Effector memory CD4-positive, alpha-beta T cell (primary cell): ENCODE data around the gene MTAP.

Source experiments
- DNase-seq, 3 donors: peaks; one replicate each; pipeline ENCODE4 v3.0.0-alpha.2; 2020
- H3K27ac ChIP-seq: 2 replicates; pipeline ENCODE4 v1.7.0; 2013; ENCODE audit warnings: mild to moderate bottlenecking, low read length, moderate library complexity; ENCODE audit not compliant: insufficient read depth, poor library complexity, severe bottlenecking
- H3K27me3 ChIP-seq: replicated peaks from 2 replicates; pipeline ENCODE4 v1.7.0; 2013; ENCODE audit warnings: mild to moderate bottlenecking, low read length; ENCODE audit not compliant: insufficient read depth, control insufficient read depth, poor library complexity, severe bottlenecking
- H3K36me3 ChIP-seq: 2 replicates; pipeline ENCODE4 v1.7.0; 2013; ENCODE audit warnings: mild to moderate bottlenecking, low read length, moderate library complexity; ENCODE audit not compliant: control insufficient read depth, insufficient read depth
- H3K4me1 ChIP-seq: 2 replicates; pipeline ENCODE4 v1.7.0; 2013; ENCODE audit warnings: low read length, mild to moderate bottlenecking; ENCODE audit not compliant: control insufficient read depth, insufficient read depth, poor library complexity, severe bottlenecking
- H3K4me3 ChIP-seq: 2 replicates; pipeline ENCODE4 v1.7.0; 2013; ENCODE audit warnings: low read length, low read depth, mild to moderate bottlenecking; ENCODE audit not compliant: insufficient read depth, poor library complexity, severe bottlenecking
- H3K9me3 ChIP-seq: 2 replicates; pipeline ENCODE4 v1.7.0; 2013; ENCODE audit warnings: mild to moderate bottlenecking, low read length, moderate library complexity; ENCODE audit not compliant: control insufficient read depth

Gene MTAP

DNA sequence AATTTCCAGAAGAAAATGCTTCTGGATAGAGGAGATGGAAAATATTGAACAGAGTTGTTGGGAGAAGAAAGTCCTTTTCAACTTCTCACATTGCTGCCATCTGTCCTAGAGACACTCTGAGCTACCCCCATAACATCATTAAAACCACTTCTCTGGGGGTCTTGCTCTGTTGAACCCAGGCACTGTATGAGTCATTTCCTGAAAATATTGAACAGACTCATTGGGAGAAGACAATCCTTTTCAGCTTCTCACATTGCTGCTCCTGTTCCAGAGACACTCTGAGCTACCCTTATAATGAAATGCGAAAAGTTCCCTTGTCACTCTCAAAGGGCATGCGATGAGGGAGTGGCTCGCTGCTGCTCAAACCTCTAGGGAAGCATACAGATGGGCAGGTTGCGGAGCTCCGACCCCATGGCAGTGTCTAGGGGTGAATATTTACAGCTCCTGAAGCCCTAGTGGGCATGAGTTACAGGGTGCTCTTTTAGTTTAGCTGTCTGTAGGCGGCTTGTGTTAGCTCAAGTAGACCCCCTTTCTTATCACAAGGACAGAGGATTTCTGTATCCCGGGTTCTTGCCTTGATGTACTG, 101.0 kb downstream of the MTAP start:
- Histone ChIP-seq H3K36me3 (no peaks in the 10 kb centered on the region), H3K27ac (no peak overlapping the region)

DNA sequence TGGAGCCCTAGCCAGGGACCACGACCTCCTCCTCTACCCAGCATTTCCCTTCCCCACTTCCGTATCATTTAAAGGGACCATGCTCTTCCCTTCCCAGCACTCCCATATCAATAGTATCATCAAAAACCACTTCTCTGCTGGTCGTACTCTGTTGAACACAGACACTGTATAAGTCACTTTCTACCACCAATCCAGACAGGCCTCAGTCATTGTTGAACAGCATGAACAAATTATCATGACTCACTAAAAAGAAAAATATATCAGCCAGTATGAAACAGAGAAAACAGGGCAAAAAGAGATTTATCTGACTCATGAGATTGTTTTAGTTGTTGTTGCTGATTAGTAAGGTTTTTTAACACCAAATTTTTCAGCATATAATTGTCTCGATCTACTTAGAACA, 101.9 kb downstream of the MTAP start:
- no peak for DNase-seq
- Histone ChIP-seq H3K36me3 (no peaks in the 10 kb centered on the region), H3K9me3 (peaks cover 11% of the 10 kb centered on the region), H3K27me3 (no peaks in the 10 kb centered on the region), H3K27ac (no peak overlapping the region), H3K4me3 (no peak overlapping the region), H3K4me1 (no peaks in the 10 kb centered on the region)

More for the DNA sequence above, 101.0 kb downstream of the MTAP start:
- Histone ChIP-seq H3K4me1 (no peaks in the 10 kb centered on the region), H3K9me3 (peaks cover 5% of the 10 kb centered on the region), H3K4me3 (no peak overlapping the region), H3K27me3 (no peaks in the 10 kb centered on the region)
- DNase-seq = no peak

DNA sequence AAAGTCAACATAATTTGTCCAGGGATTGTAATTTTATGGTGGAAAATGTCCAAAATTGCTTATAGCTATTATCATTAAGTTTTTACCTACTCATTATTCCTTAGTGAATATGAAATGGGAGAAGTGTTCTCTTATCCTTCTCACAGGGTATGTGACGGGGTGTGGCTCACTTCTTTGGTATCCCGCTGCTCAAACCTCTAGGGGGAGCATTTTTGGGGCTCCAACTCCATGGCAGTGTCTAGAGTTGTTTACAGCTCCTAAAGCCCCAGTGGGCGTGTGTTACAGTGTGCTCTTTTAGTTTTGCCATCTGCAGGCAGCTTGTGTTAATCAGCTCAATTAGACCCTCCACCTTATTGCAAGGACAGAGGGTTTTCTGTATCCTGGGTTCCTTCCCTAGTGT, 102.3 kb downstream of the MTAP start:
- no peak for DNase-seq
- no peaks in the 10 kb centered on the region for H3K27me3 ChIP-seq
- no peaks in the 10 kb centered on the region for H3K36me3 ChIP-seq
- no peaks in the 10 kb centered on the region for H3K4me1 ChIP-seq
- H3K4me3 ChIP-seq = no peak overlapping the region
- peaks cover 11% of the 10 kb centered on the region for H3K9me3 ChIP-seq
- H3K27ac ChIP-seq = no peak overlapping the region

DNA sequence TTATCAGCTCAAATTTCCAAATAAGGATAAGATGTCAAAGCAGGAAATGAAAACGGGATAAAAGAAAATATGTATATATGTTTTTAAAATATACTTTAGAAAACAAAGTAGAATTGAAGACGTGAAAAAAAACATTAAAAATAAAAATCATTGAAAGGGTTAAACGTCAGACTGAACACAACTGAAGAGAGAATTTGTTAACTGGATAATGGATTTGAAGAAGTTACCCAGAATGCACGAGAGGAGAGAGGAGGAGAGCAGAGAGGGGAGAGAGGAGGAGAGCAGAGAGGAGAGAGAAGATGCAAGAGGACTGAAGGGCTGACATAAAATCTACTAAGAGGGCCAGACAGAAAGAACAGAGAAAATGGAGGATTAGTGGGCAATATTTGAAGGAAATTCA, 103.8 kb downstream of the MTAP start:
- Histone ChIP-seq H3K9me3 (peaks cover 5% of the 10 kb centered on the region), H3K27ac (no peak overlapping the region), H3K36me3 (no peaks in the 10 kb centered on the region), H3K27me3 (no peaks in the 10 kb centered on the region), H3K4me3 (no peak overlapping the region), H3K4me1 (no peaks in the 10 kb centered on the region)
- DNase-seq = no peak

DNA sequence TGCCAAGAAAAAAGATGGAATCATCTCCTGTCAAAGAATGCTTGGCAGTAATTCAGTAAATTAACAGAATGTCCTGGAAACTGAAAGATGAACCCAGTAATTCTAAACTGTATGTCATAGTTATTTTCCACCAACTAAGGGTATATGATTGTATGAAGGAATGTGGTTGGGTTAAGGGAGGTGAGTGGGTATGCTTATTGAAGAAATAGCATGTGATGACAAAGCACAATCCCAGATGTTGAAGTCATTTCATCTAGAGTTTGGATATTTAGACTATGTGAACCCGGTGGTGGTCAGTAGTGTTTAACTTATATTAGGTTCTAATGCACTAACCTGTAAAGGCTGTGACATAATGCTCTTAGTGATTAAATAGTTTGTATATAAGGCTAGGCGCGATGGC, 104.4 kb downstream of the MTAP start:
- Histone ChIP-seq H3K36me3 (no peaks in the 10 kb centered on the region), H3K9me3 (peaks cover 5% of the 10 kb centered on the region), H3K4me1 (no peaks in the 10 kb centered on the region), H3K27ac (no peak overlapping the region), H3K27me3 (no peaks in the 10 kb centered on the region), H3K4me3 (no peak overlapping the region)
- DNase-seq = no peak

DNA sequence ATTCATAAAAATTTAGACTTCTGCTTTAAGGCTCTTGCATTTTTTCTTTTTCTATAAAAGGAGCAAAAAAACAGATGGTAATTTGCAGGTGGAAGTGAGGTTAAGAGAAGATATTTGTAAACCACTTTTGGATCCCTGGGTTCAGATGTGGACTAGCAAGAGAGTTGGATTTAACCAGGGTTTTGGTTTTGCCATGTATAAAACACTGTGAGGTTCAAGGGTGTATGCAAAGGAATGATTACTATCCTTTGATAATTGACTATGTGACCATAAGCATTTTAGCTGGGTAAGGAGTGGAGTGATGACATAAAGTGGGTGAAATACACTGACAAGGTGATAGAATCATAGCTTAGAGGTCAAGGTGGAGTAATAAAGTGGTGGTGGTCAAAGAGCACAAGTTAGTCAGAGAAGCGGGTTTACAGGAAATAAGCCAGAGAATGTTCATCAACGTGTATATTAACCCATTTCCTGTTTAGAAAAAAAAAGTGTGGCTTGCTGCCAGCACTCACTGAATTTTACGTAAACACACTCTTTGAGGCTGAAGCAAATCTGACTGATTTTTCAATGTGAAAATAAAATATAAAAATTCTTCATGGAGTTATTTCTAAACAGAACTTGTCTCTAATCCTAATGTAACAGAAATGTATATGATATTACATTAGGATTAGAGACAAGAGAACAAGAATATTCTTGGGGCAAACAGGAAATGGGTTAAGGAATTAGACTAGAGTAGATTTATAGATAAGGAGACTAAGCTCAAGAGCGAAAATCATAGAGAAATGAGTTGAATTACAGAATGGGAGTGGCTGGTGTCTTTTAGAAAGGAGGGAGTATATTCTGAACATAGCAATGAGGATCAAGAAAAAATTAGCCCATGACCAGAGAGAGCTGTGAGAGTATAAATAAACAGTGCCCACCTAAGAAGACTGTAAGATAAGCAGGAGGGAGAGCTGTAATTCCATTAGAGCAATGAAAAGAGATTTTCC, 117.2 kb downstream of the MTAP start:
- peaks cover 12% of the 10 kb centered on the region for H3K4me1 ChIP-seq
- H3K27ac ChIP-seq = no peak overlapping the region
- no peaks in the 10 kb centered on the region for H3K27me3 ChIP-seq
- peak overlapping the region; percentile 4 for H3K4me3 ChIP-seq
- DNase-seq = peak in 1 of 3 donors; percentile 7
- no peaks in the 10 kb centered on the region for H3K36me3 ChIP-seq
- peaks cover 7% of the 10 kb centered on the region for H3K9me3 ChIP-seq

DNA sequence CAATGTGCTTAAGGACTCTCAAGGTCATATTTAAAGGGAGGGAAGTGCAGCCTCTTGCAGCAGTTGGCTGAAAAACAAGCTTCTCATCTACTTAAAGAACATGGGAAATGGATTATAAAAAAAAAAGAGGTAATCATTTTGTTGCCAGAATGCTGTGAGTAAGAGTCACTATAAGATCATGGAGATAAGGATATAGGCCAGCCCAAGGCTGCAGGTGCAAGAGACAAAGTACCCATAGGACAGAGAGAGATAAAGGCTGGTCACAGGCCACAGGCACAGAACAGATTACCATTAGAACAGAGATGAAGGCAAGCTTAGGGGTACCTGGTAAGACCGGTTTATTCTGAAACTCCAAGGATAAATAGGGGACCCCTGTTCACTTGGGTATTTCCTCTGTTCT, 121.3 kb downstream of the MTAP start:
- Histone ChIP-seq H3K36me3 (no peaks in the 10 kb centered on the region), H3K4me3 (no peak overlapping the region), H3K4me1 (peaks cover 12% of the 10 kb centered on the region), H3K9me3 (peaks cover 1% of the 10 kb centered on the region), H3K27ac (no peak overlapping the region), H3K27me3 (no peaks in the 10 kb centered on the region)
- no peak for DNase-seq

DNA sequence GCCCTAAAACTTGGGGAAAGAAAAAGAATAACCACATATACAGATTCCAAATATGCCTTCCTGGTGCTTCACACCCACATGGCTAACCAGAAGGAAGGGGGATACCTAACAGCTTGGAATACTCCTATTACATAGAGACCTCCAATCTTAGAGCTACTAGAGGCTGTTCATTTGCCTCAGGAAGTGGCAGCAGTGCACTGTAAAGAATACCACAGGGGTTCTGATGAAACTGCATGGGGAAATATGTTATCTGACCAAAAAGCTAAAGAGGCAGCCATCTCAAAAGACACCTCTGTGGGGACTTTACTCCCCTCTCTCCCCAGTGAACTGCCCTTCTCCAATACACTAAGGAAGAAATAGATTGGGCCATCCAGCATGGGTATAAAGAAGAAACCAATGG, 125.3 kb downstream of the MTAP start:
- no peak for DNase-seq
- H3K4me3 ChIP-seq = no peak overlapping the region
- no peaks in the 10 kb centered on the region for H3K36me3 ChIP-seq

DNA sequence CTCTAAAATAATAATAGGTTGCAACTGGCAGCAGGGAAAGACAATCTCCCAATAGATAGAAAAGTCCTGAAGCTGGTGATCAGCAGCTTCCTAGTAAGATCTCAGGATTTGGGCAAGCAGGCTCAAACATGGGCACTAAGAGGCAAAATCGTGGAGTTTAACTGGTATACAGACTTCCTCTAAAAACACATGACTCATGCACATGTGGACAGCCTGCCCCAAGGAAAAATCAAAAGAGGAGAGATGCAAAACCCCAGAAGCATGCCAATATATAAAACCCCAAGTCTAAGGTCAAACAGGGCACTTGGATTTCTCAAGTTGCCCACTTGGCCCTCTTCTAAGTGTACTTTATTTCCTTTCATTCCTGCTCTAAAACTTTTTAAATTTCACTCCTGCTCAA, 129.0 kb downstream of the MTAP start:
- H3K9me3 ChIP-seq = no peaks in the 10 kb centered on the region
- H3K27me3 ChIP-seq = no peaks in the 10 kb centered on the region
- no peak for DNase-seq
- H3K4me3 ChIP-seq = no peak overlapping the region
- no peaks in the 10 kb centered on the region for H3K4me1 ChIP-seq
- no peak overlapping the region for H3K27ac ChIP-seq
- no peaks in the 10 kb centered on the region for H3K36me3 ChIP-seq

More for the DNA sequence above, 125.3 kb downstream of the MTAP start:
- no peaks in the 10 kb centered on the region for H3K9me3 ChIP-seq
- H3K27me3 ChIP-seq = no peaks in the 10 kb centered on the region
- H3K27ac ChIP-seq = no peak overlapping the region
- H3K4me1 ChIP-seq = no peaks in the 10 kb centered on the region

DNA sequence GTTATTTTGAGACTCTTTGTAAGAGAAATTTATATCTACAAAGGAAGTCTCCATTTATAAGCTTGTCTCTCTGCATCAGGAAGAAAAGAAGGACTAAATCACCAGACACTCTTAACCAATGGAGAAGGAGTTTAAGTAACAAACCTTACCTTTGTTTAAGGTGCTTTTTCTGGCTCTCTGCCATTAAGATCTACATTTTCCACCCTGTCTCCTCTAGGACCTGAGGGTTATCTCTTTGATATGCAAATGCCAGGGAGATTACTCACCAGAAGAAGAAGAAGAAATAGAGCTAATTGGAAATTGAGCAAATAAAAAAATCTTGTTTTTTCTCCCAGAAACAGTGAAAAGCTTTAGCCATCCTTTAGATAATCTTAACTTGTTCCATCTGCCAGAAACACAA, 130.8 kb downstream of the MTAP start:
- Histone ChIP-seq H3K36me3 (no peaks in the 10 kb centered on the region), H3K4me3 (no peak overlapping the region), H3K4me1 (no peaks in the 10 kb centered on the region), H3K27ac (no peak overlapping the region), H3K9me3 (no peaks in the 10 kb centered on the region), H3K27me3 (no peaks in the 10 kb centered on the region)
- DNase-seq = no peak
